Spinal cord (tissue), 10 donors: Measurements from ENCODE around the gene AFF3. TPM values are rescaled to one million over a fixed set of nuclear protein-coding genes. Genes with fewer than 3 reads are reported as not detected.
A peak's percentile ranks its signal among the peaks of the same experiment; 100 is the strongest.

Source experiments
- DNase-seq, 6 donors: peaks; one replicate each; pipeline versions ENCODE4 v3.0.0 to v3.0.0-alpha.2; 2013 to 2015; ENCODE audit warnings: low spot score in 6 of 6, low read depth in 4 of 6
- H3K27ac ChIP-seq: one replicate; pipeline ENCODE4 v1.5.1; 2013; ENCODE audit warnings: low read depth, low read length, control low read depth
- H3K27me3 ChIP-seq: one replicate; pipeline ENCODE4 v1.6.1; 2013; ENCODE audit warnings: low read length; ENCODE audit not compliant: control insufficient read depth, insufficient read depth
- H3K36me3 ChIP-seq: one replicate; pipeline ENCODE4 v1.6.1; 2013; ENCODE audit warnings: low read length; ENCODE audit not compliant: control insufficient read depth, insufficient read depth
- H3K4me1 ChIP-seq: one replicate; pipeline ENCODE4 v1.6.1; 2013; ENCODE audit warnings: low read length; ENCODE audit not compliant: control insufficient read depth, insufficient read depth
- H3K4me3 ChIP-seq: one replicate; pipeline ENCODE4 v1.5.1; 2013; ENCODE audit warnings: low read depth, low read length, control low read depth
- H3K9me3 ChIP-seq: one replicate; pipeline ENCODE4 v1.6.1; 2013; ENCODE audit warnings: low read length; ENCODE audit not compliant: control insufficient read depth, insufficient read depth
- WGBS: methylation state at CpG from one replicate; pipeline ENCODE4 v1.1.5; 2013; ENCODE audit warnings: missing lambda C conversion rate; ENCODE audit not compliant: insufficient coverage; 5-methylcytosine and 5-hydroxymethylcytosine counted together
- polyA plus RNA-seq, 2 donors: library from polyadenylated mRNA; unstranded; fragments of 120-200 nt; gene quantifications; one replicate each; pipeline ENCODE4 v1.2.1, GENCODE V29; 2013; ENCODE audit not compliant: insufficient read length in 2 of 2
- total RNA-seq, 2 donors: library from RNA; depleted of rRNA in 1 of 2; stranded (reverse); fragments of 120-200 nt in 1 of 2; fragments of >200 nt in 1 of 2; gene quantifications; one replicate each; pipeline versions ENCODE4 v1.2.3 to v1.2.4, GENCODE V29; 2013 to 2014
- donor health status: healthy.

The AFF3 gene
- total and polyA plus RNA-seq, 4 donors, result 31.5 to 44.6 (median 42.4) TPM

DNA sequence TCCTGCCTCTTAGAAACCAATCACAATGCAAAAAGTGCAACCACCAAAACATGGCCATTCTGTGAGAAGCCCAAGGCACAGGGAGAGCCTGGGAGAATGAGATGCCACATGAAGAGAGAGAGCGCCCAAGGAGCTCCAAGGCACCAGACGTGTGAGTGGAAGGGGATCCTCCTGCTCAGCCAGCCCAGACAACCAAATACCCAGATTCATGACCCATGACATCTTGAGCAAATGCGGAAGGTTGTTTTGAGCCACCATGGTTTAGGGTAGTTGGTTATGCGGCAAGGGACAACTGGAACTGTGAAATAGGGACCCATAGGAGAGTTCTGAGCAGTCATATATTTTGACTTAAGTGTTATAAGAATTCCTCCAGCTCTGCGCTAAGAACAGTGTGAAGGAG lies 7.0 kb downstream of the AFF3 start:
- Histone ChIP-seq H3K4me3 (no peak overlapping the region), H3K36me3 (no peaks in the 10 kb centered on the region), H3K27me3 (no peaks in the 10 kb centered on the region), H3K4me1 (no peaks in the 10 kb centered on the region), H3K27ac (no peak overlapping the region), H3K9me3 (no peaks in the 10 kb centered on the region)
- DNase-seq, result no peak
- WGBS, result 100% methylated on average over 3 of the region's 5 CpGs

DNA sequence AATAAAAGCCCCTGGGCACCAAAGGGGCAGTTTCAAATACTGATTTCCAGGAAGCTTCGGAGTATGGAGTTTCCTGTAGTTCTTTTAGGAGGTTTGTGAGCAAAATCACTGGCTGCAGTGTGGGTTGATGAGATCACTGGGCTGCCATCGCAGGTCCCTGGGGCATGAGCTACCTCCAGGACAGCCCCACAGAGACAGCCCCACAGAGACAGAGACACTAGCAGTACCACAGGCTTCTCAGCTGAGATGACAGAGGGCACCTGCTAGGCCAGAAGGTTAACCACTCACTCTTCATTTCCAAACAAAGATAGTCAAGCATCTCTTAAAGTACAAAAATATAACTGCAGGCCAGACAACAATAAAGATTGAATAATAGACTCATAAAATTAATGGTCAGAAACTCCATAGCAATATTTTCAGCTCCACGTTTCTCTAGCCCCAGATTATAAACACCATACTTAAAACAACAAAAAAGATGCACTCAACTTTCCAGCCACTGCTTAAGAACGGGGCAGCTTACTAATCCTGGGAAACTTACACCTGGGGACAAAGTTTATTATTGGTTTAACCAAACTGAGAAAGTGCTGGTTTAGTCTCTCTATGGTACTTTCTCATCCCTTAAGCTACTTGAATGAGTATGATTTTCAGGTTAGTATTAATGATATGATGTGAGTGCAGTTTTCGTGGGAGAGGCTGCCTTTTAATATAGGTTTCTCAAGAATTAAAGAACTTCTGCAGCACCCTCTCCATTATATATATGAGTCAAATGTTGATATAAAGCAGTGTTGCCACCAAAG lies 11.6 kb downstream of the AFF3 start:
- H3K4me3 ChIP-seq, result no peak overlapping the region
- peaks cover 7% of the 10 kb centered on the region for H3K4me1 ChIP-seq
- 90% methylated on average over 1 of the region's 5 CpGs for WGBS
- H3K27me3 ChIP-seq, result no peaks in the 10 kb centered on the region
- no peaks in the 10 kb centered on the region for H3K9me3 ChIP-seq
- H3K27ac ChIP-seq, result no peak overlapping the region
- DNase-seq, result no peak
- H3K36me3 ChIP-seq, result no peaks in the 10 kb centered on the region

- H3K4me3 ChIP-seq, result no peak overlapping the region
- no peaks in the 10 kb centered on the region for H3K9me3 ChIP-seq
- peaks cover 10% of the 10 kb centered on the region for H3K4me1 ChIP-seq
- H3K36me3 ChIP-seq, result no peaks in the 10 kb centered on the region
- no peaks in the 10 kb centered on the region for H3K27me3 ChIP-seq
- WGBS, result 76% methylated on average over 3 of the region's 4 CpGs
- no peak for DNase-seq
- no peak overlapping the region for H3K27ac ChIP-seq
Measured at GRCh38 chr2:100126897-100127401, 15.4 kb downstream of the AFF3 start.

DNA sequence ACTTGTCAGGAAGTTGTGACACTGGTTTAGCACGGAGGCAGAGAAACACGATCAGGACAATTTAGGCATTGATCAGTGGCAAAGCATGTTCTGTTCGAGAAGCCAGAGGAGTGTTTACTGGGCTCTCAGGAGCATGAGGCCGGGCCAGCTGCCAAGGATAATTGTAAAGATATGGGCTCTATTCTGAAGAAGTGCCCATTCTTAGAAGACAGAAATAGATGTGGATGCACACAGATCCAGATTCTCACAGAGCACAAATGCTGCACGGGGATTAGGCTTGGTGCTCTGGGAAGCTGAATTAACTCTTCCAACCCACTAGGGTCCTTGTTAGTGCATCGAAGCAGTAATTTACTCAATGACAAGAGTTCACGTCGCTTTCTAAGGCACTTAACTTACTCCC lies 16.2 kb downstream of the AFF3 start:
- Histone ChIP-seq H3K4me3 (no peak overlapping the region), H3K9me3 (no peaks in the 10 kb centered on the region), H3K4me1 (peaks cover 10% of the 10 kb centered on the region), H3K27me3 (no peaks in the 10 kb centered on the region), H3K36me3 (no peaks in the 10 kb centered on the region), H3K27ac (no peak overlapping the region)
- DNase-seq, result peak in 3 of 6 donors; percentile 38 to 88 (median 84)
- 20% methylated on average over 7 of the region's 8 CpGs for WGBS

- no peak for DNase-seq
- H3K27me3 ChIP-seq, result no peaks in the 10 kb centered on the region
- H3K36me3 ChIP-seq, result no peaks in the 10 kb centered on the region
- H3K4me3 ChIP-seq, result no peak overlapping the region
- H3K27ac ChIP-seq, result no peak overlapping the region
- H3K4me1 ChIP-seq, result peaks cover 10% of the 10 kb centered on the region
- WGBS, result 67% methylated on average over 2 of the region's 2 CpGs
- H3K9me3 ChIP-seq, result no peaks in the 10 kb centered on the region
Measured at GRCh38 chr2:100125626-100126025, 16.8 kb downstream of the AFF3 start.

- H3K4me3 ChIP-seq, result no peak overlapping the region
- DNase-seq, result no peak
- WGBS, result no CpG with 5 or more reads among the region's 1 CpG
Measured at GRCh38 chr2:100124761-100125160, 17.6 kb downstream of the AFF3 start.

GRCh38 chr2:100121124-100121718 lies 21.2 kb downstream of the AFF3 start:
- Histone ChIP-seq H3K27me3 (no peaks in the 10 kb centered on the region), H3K36me3 (no peaks in the 10 kb centered on the region), H3K9me3 (no peaks in the 10 kb centered on the region), H3K27ac (no peak overlapping the region), H3K4me3 (no peak overlapping the region), H3K4me1 (peaks cover 5% of the 10 kb centered on the region)
- DNase-seq, result no peak
- WGBS, result 92% methylated on average over 4 of the region's 4 CpGs

More at GRCh38 chr2:100124761-100125160, 17.6 kb downstream of the AFF3 start:
- no peak overlapping the region for H3K27ac ChIP-seq
- peaks cover 10% of the 10 kb centered on the region for H3K4me1 ChIP-seq
- H3K9me3 ChIP-seq, result no peaks in the 10 kb centered on the region
- H3K27me3 ChIP-seq, result no peaks in the 10 kb centered on the region
- no peaks in the 10 kb centered on the region for H3K36me3 ChIP-seq

- H3K4me3 ChIP-seq, result no peak overlapping the region
- no peaks in the 10 kb centered on the region for H3K27me3 ChIP-seq
- no peaks in the 10 kb centered on the region for H3K9me3 ChIP-seq
- WGBS, result no CpG with 5 or more reads among the region's 1 CpG
- H3K27ac ChIP-seq, result no peak overlapping the region
- DNase-seq, result no peak
- no peaks in the 10 kb centered on the region for H3K4me1 ChIP-seq
- no peaks in the 10 kb centered on the region for H3K36me3 ChIP-seq
Measured at GRCh38 chr2:100119235-100119634, 23.2 kb downstream of the AFF3 start.

GRCh38 chr2:100113990-100114433 lies 28.4 kb downstream of the AFF3 start:
- WGBS, result 91% methylated on average over 2 of the region's 2 CpGs
- DNase-seq, result no peak
- H3K4me1 ChIP-seq, result no peaks in the 10 kb centered on the region

DNA sequence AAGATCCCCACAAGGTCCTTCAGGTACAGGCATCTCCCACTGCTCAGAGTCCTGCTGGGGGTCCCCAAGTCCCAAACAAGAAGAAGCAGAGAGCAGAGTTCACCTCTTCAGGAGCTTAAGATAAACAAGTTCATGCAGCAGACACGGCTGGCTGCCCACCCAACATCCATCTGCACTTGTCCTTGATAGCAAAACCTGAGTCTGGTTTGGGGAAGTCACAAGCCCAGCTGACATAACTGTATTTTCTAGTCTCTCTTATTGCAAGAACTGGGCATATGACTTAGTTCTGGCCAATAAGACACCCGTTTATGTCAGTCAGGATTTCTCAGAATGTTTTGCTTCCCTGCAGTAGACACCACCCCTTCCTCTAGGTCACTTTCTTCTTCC lies 31.8 kb downstream of the AFF3 start:
- H3K9me3 ChIP-seq, result no peaks in the 10 kb centered on the region
- 80% methylated on average over 1 of the region's 2 CpGs for WGBS
- no peak overlapping the region for H3K27ac ChIP-seq
- H3K4me1 ChIP-seq, result peaks cover 18% of the 10 kb centered on the region
- H3K36me3 ChIP-seq, result no peaks in the 10 kb centered on the region
- H3K4me3 ChIP-seq, result no peak overlapping the region
- no peak for DNase-seq
- H3K27me3 ChIP-seq, result peaks cover 4% of the 10 kb centered on the region

More at GRCh38 chr2:100113990-100114433, 28.4 kb downstream of the AFF3 start:
- Histone ChIP-seq H3K27me3 (peaks cover 4% of the 10 kb centered on the region), H3K27ac (no peak overlapping the region), H3K4me3 (no peak overlapping the region), H3K9me3 (no peaks in the 10 kb centered on the region), H3K36me3 (no peaks in the 10 kb centered on the region)
